GM23248 (cell line): ENCODE measurements around the gene HMGB1. TPM values are rescaled to one million over a fixed set of nuclear protein-coding genes. Genes with fewer than 3 reads are reported as not detected.
A peak's percentile ranks its signal among the peaks of the same experiment; 100 is the strongest.
"Not testable (repeated sequence)": the region's sequence is repeated elsewhere in the genome, so short reads cannot be mapped to it uniquely, and the experiment has no call there.

Experiments used
- DNase-seq: peaks from one replicate; pipeline ENCODE4 v3.0.0-alpha.2; 2015
- H2AFZ ChIP-seq: fragments of 200-600 bp; sonication (generic); 2 replicates; pipeline ENCODE4 v1.6.1; 2016; ENCODE audit warnings: antibody characterized with exemption
- H3F3A ChIP-seq: fragments of 200-600 bp; sonication (generic); 2 replicates; pipeline ENCODE4 v1.6.1; 2016; ENCODE audit warnings: mild to moderate bottlenecking, antibody characterized with exemption, mixed run types; ENCODE audit not compliant: insufficient read depth
- H3K27ac ChIP-seq: fragments of 200-600 bp; sonication (generic); 2 replicates; pipeline ENCODE4 v1.5.1; 2016; ENCODE audit warnings: mild to moderate bottlenecking
- H3K27me3 ChIP-seq: fragments of 200-600 bp; sonication (generic); replicated peaks from 2 replicates; pipeline ENCODE4 v1.6.1; 2016; ENCODE audit warnings: mild to moderate bottlenecking; ENCODE audit not compliant: insufficient read depth
- H3K36me3 ChIP-seq: fragments of 200-600 bp; sonication (generic); 2 replicates; pipeline ENCODE4 v1.6.1; 2016; ENCODE audit warnings: low read depth, mild to moderate bottlenecking
- H3K4me1 ChIP-seq: fragments of 200-600 bp; sonication (generic); 2 replicates; pipeline ENCODE4 v1.6.1; 2016; ENCODE audit warnings: mild to moderate bottlenecking; ENCODE audit not compliant: insufficient read depth
- H3K4me2 ChIP-seq: fragments of 200-600 bp; sonication (generic); one replicate; pipeline ENCODE4 v1.6.1; 2016; ENCODE audit warnings: mild to moderate bottlenecking; ENCODE audit not compliant: unreplicated experiment
- H3K4me3 ChIP-seq: fragments of 200-600 bp; sonication (generic); 2 replicates; pipeline ENCODE4 v1.5.1; 2016; ENCODE audit warnings: mild to moderate bottlenecking
- H3K79me2 ChIP-seq: fragments of 200-600 bp; sonication (generic); 2 replicates; pipeline ENCODE4 v1.6.1; 2016; ENCODE audit warnings: mild to moderate bottlenecking; ENCODE audit not compliant: insufficient read depth
- H3K9ac ChIP-seq: fragments of 200-600 bp; sonication (generic); 2 replicates; pipeline ENCODE4 v1.6.1; 2016; ENCODE audit warnings: mild to moderate bottlenecking
- H3K9me2 ChIP-seq: fragments of 200-600 bp; sonication (generic); 2 replicates; pipeline ENCODE4 v1.6.1; 2016; ENCODE audit warnings: mixed run types, mild to moderate bottlenecking, moderate library complexity; ENCODE audit not compliant: insufficient read depth
- H3K9me3 ChIP-seq: fragments of 200-600 bp; sonication (generic); one replicate; pipeline ENCODE4 v1.6.1; 2017; ENCODE audit warnings: low read depth
- H4K20me1 ChIP-seq: fragments of 200-600 bp; sonication (generic); 2 replicates; pipeline ENCODE4 v1.6.0; 2016; ENCODE audit not compliant: insufficient read depth
- EZH2 ChIP-seq: fragments of 200-600 bp; sonication (generic); IDR thresholded peaks from 2 replicates; pipeline ENCODE4 v1.6.1; 2018; ENCODE audit warnings: antibody characterized with exemption, mild to moderate bottlenecking; ENCODE audit not compliant: insufficient read depth, poor library complexity, severe bottlenecking
- EZH2phosphoT487 ChIP-seq: fragments of 200-600 bp; sonication (generic); IDR thresholded peaks from 2 replicates; pipeline ENCODE4 v1.6.1; 2018; ENCODE audit warnings: antibody characterized with exemption, moderate library complexity, mild to moderate bottlenecking, low read depth; ENCODE audit not compliant: insufficient read depth
- WGBS, 2 experiments: methylation state at CpG; one replicate each; pipeline ENCODE4 v1.1.6; 2015 to 2017; ENCODE audit warnings: low lambda C conversion rate in 2 of 2, low coverage in 1 of 2; ENCODE audit errors: missing lambda C conversion rate in 2 of 2; 5-methylcytosine and 5-hydroxymethylcytosine counted together
- in situ Hi-C: fragments of 300-500 bp; cut with MboI; formaldehyde crosslinking; loops from 2 replicates; pipeline ENCODE4 v1.15.0; 2020
- polyA plus RNA-seq: library from polyadenylated mRNA; unstranded; fragments of >200 nt; fragmentation: Nextera tagmentation; extraction: Ambion mirVana; gene quantifications from 2 replicates; pipeline ENCODE4 v1.2.1, GENCODE V29; 2016
- total RNA-seq: library from RNA; depleted of rRNA; stranded (reverse); fragments of >200 nt; shearing (Covaris generic); gene quantifications from 2 replicates; pipeline ENCODE4 v1.2.3, GENCODE V29; 2014

HMGB1 gene
- total and polyA plus RNA-seq, 2 experiments from 2014 or later: 233 to 430 TPM

DNA sequence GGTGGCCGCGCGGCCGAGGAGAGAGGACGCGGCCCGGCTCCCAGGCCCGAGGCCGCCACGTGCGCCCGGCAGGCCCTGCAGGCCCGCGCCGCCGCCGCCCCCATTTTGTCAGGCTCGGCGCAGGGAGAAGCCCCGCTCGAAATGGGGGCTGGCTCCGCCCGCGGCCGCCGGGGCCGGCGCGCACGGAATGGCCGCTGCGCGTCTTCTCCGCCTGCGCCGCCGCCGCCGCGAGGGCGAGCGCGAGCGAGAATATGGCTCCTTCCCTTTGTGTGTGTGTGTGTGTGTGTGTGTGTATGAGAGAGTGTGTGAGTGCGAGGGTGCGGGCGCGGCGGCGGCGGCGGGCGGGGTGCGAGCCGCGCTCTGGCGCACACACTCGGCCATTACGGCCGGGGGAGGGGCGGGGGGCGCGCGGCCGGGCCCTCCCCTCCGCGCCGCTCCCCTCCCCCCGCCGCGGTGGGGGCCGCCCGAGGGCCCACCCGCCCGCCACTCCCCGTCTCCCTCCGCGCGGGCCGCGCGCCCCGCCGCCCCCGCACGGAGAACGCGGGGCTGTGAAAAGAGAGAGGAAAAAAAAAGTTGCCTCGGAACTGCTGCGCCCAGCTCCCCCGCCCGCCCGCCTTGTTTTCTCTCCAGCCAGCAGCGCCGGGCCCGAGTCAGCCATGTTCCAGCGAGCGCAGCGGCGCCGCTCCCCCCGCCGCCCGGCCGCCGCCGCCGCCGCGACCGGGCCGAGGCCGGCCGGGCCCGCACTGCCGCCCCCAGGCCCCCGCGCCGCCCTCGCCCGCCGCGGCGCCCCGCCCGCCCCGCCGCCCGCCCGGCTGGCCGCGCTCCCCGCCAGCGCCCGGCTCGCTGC lies 1.0 kb downstream of the HMGB1 start:
- in situ Hi-C loops: no loop called here
- Histone ChIP-seq H3K79me2 (peaks cover 30% of the 10 kb centered on the region), H3K9me2 (no peaks in the 10 kb centered on the region), H3F3A (peaks cover 36% of the 10 kb centered on the region), H3K4me3 (peak overlapping the region; percentile 83), H3K4me1 (peaks cover 35% of the 10 kb centered on the region), H2AFZ (peak overlapping the region; percentile 10; the same call in 1 of the 2 replicates), H3K36me3 (peaks cover 24% of the 10 kb centered on the region), H3K9ac (peak overlapping the region; percentile 90), H3K9me3 (no peaks in the 10 kb centered on the region), H4K20me1 (no peaks in the 10 kb centered on the region), H3K27me3 (no peaks in the 10 kb centered on the region), H3K4me2 (peak overlapping the region; percentile 91), H3K27ac (peak overlapping the region; percentile 93)
- peak; percentile 91 for DNase-seq
- no peak for TF ChIP-seq EZH2
- TF ChIP-seq EZH2phosphoT487: no peak
- WGBS, 2 experiments: 0% methylated on average over 8 to 18 of the region's 136 CpGs

- TF ChIP-seq EZH2phosphoT487: no peak
- no peak for TF ChIP-seq EZH2
- peaks cover 43% of the 10 kb centered on the region for H3F3A ChIP-seq
- peak overlapping the region; percentile 83 for H3K4me3 ChIP-seq
- H3K9me3 ChIP-seq: no peaks in the 10 kb centered on the region
- H3K79me2 ChIP-seq: peaks cover 30% of the 10 kb centered on the region
- DNase-seq: peak; percentile 79
- in situ Hi-C loops: no loop called here
- H3K9ac ChIP-seq: peak overlapping the region; percentile 90
- peak overlapping the region; percentile 10; the same call in 1 of the 2 replicates for H2AFZ ChIP-seq
- no peaks in the 10 kb centered on the region for H3K9me2 ChIP-seq
- peak overlapping the region; percentile 93 for H3K27ac ChIP-seq
- H3K27me3 ChIP-seq: no peaks in the 10 kb centered on the region
- peak overlapping the region; percentile 91 for H3K4me2 ChIP-seq
- no peaks in the 10 kb centered on the region for H4K20me1 ChIP-seq
- peaks cover 32% of the 10 kb centered on the region for H3K36me3 ChIP-seq
- 1 to 3% methylated on average over 26 to 27 of the region's 32 CpGs for WGBS, 2 experiments
- peaks cover 35% of the 10 kb centered on the region for H3K4me1 ChIP-seq
Measured at GRCh38 chr13:30463787-30464495, 1.8 kb downstream of the HMGB1 start.

- H3K9me2 ChIP-seq, H3K9me3 ChIP-seq, H3K27me3 ChIP-seq, H3K27ac ChIP-seq, H2AFZ ChIP-seq, H4K20me1 ChIP-seq, in situ Hi-C loops: not testable (repeated sequence)
- Histone ChIP-seq H3K9ac (peak overlapping the region; percentile 90), H3K36me3 (peaks cover 35% of the 10 kb centered on the region), H3K4me2 (peak overlapping the region; percentile 91), H3K4me1 (peaks cover 24% of the 10 kb centered on the region), H3K79me2 (peaks cover 30% of the 10 kb centered on the region), H3F3A (peaks cover 56% of the 10 kb centered on the region), H3K4me3 (peak overlapping the region; percentile 83; the same call in 1 of the 2 replicates)
- WGBS, 2 experiments: 76 to 87% methylated on average over 2 to 3 of the region's 3 CpGs
- peak; percentile 63 for DNase-seq
Measured at GRCh38 chr13:30461279-30462066, 4.3 kb downstream of the HMGB1 start.

GRCh38 chr13:30457306-30457891 lies 8.3 kb downstream of the HMGB1 start:
- no peaks in the 10 kb centered on the region for H3K9me2 ChIP-seq
- H3K36me3 ChIP-seq: peaks cover 25% of the 10 kb centered on the region
- no peak overlapping the region for H3K27ac ChIP-seq
- no peak overlapping the region for H3K4me3 ChIP-seq
- no peak for DNase-seq
- no peak overlapping the region for H3K4me2 ChIP-seq
- peaks cover 44% of the 10 kb centered on the region for H3F3A ChIP-seq
- no peaks in the 10 kb centered on the region for H4K20me1 ChIP-seq
- H3K79me2 ChIP-seq: peaks cover 12% of the 10 kb centered on the region
- in situ Hi-C loops: no loop called here
- no peaks in the 10 kb centered on the region for H3K27me3 ChIP-seq
- WGBS, 2 experiments: 61 to 66% methylated on average over 3 of the region's 3 CpGs
- no peaks in the 10 kb centered on the region for H3K9me3 ChIP-seq
- H3K4me1 ChIP-seq: peaks cover 12% of the 10 kb centered on the region
- H2AFZ ChIP-seq: no peak overlapping the region
- no peak overlapping the region for H3K9ac ChIP-seq
- TF ChIP-seq EZH2phosphoT487: no peak
- TF ChIP-seq EZH2: no peak
